K562 treated with DMSO at 1 percent for 12 hours (cell line): ENCODE measurements around the gene KLHDC3. TPM values are rescaled to one million over a fixed set of nuclear protein-coding genes. Genes with fewer than 3 reads are reported as not detected.

Experiments
- total RNA-seq: library from RNA; unstranded; fragments of 300-600 nt; gene quantifications from 2 replicates; pipeline ENCODE4 v1.2.3, GENCODE V29; 2022; ENCODE audit not compliant: insufficient read depth

The KLHDC3 gene
- total RNA-seq = 176 and 182 TPM in 2 replicates

GRCh38 chr6:43013843-43014433 is at the start of gene KLHDC3, which contains the start of gene MEA1:
TSS of gene KLHDC3 (plus strand) at chr6:43014249. CDS start at chr6:43017193, 2,944 bp downstream.
TSS of gene MEA1 (minus strand) at chr6:43013946. CDS start at chr6:43013813, 133 bp downstream.

GRCh38 chr6:42978839-42979522 is 35.1 kb upstream of the KLHDC3 start, which contains the start of gene PEX6:
TSS of gene PEX6 (minus strand) at chr6:42979181. CDS start at chr6:42979150, 31 bp downstream.

GRCh38 chr6:42984001-42984923 is 29.8 kb upstream of the KLHDC3 start, which contains the start of gene PPP2R5D:
TSS of gene PPP2R5D (plus strand) at chr6:42984570. CDS start at chr6:42984678, 108 bp downstream.

GRCh38 chr6:43021270-43022047 is 7.4 kb downstream of the KLHDC3 start, which contains the start of gene RRP36:
TSS of gene RRP36 (plus strand) at chr6:43021623. CDS start at chr6:43021655, 32 bp downstream.

GRCh38 chr6:43053545-43054205 is 39.6 kb downstream of the KLHDC3 start, which contains the start of gene CUL7:
TSS of gene CUL7 (minus strand) at chr6:43053851. CDS start at chr6:43052788, 1,063 bp downstream.

GRCh38 chr6:43059168-43060033 is 45.4 kb downstream of the KLHDC3 start, which contains the start of the genes KLC4 and MRPL2:
TSS of gene KLC4 (plus strand) at chr6:43059631. CDS start at chr6:43061336, 1,705 bp downstream.
TSS of gene MRPL2 (minus strand) at chr6:43059434. CDS start at chr6:43059381, 53 bp downstream.

Other genes with a start within 250 kb of the KLHDC3 start
- 2.1 and 8.3 TPM in 2 replicates for gene BICRAL, start 232.2 kb upstream of the KLHDC3 start, total RNA-seq
- 63.5 and 115 TPM in 2 replicates for gene RPL7L1, start 134.6 kb upstream of the KLHDC3 start, total RNA-seq
- gene PTCRA, start 98.2 kb upstream of the KLHDC3 start, total RNA-seq = not detected in 2 replicates
- gene CNPY3, start 84.8 kb upstream of the KLHDC3 start, total RNA-seq = 26.2 and 29.2 TPM in 2 replicates
- gene GNMT, start 53.5 kb upstream of the KLHDC3 start, total RNA-seq = not detected in 2 replicates
- gene PEX6, start 35.1 kb upstream of the KLHDC3 start, total RNA-seq = 40.6 and 51.9 TPM in 2 replicates
- 28.8 and 63.1 TPM in 2 replicates for gene PPP2R5D, start 29.7 kb upstream of the KLHDC3 start, total RNA-seq
- 103 and 123 TPM in 2 replicates for gene MEA1, start 303 bp upstream of the KLHDC3 start, total RNA-seq
- 89.7 and 118 TPM in 2 replicates for gene RRP36, start 7.4 kb downstream of the KLHDC3 start, total RNA-seq
- 19.4 and 31.7 TPM in 2 replicates for gene CUL7, start 39.6 kb downstream of the KLHDC3 start, total RNA-seq
- gene MRPL2, start 45.2 kb downstream of the KLHDC3 start, total RNA-seq = 113 and 127 TPM in 2 replicates
- gene KLC4, start 45.4 kb downstream of the KLHDC3 start, total RNA-seq = 22.5 and 34.5 TPM in 2 replicates
- gene PTK7, start 62.1 kb downstream of the KLHDC3 start, total RNA-seq = 9.1 and 16.9 TPM in 2 replicates
- gene SRF, start 157.0 kb downstream of the KLHDC3 start, total RNA-seq = 23.4 and 33.8 TPM in 2 replicates
- gene CUL9, start 167.9 kb downstream of the KLHDC3 start, total RNA-seq = 17.5 and 22.0 TPM in 2 replicates
- gene DNPH1, start 215.2 kb downstream of the KLHDC3 start, total RNA-seq = 185 and 274 TPM in 2 replicates
- gene TTBK1, start 229.2 kb downstream of the KLHDC3 start, total RNA-seq = not detected in 2 replicates